Ovary (tissue), 9 donors: ENCODE data around the gene FUS. TPM values are rescaled to one million over a fixed set of nuclear protein-coding genes. Genes with fewer than 3 reads are reported as not detected.

Experiments
- DNase-seq, 5 donors: peaks; one replicate each; pipeline ENCODE4 v3.0.0-alpha.2; 2019 to 2020
- H3K27ac ChIP-seq, 2 donors: fragments of 200-600 bp; one replicate each; pipeline versions ENCODE4 v1.5.1 to v1.8.0; 2019 to 2022
- H3K27me3 ChIP-seq: fragments of 200-600 bp; one replicate; pipeline ENCODE4 v1.8.0; 2022
- H3K36me3 ChIP-seq: fragments of 200-600 bp; sonication (generic); one replicate; pipeline ENCODE4 v1.5.1; 2019
- H3K4me1 ChIP-seq: one replicate; pipeline ENCODE4 v1.8.1; 2013; ENCODE audit warnings: mild to moderate bottlenecking, moderate library complexity; ENCODE audit not compliant: insufficient read depth
- H3K4me3 ChIP-seq: fragments of 200-600 bp; sonication (generic); one replicate; pipeline ENCODE4 v1.5.1; 2017
- H3K9me3 ChIP-seq, 2 donors: fragments of 200-600 bp in 1 of 2; sonication (generic) in 1 of 2; one replicate each; pipeline versions ENCODE4 v1.5.1 to v1.8.1; 2013 to 2019; ENCODE audit warnings: mild to moderate bottlenecking in 1 of 2, moderate library complexity in 1 of 2
- CTCF ChIP-seq, 3 donors: fragments of 450-650 bp in 2 of 3; fragments of 200-600 bp in 1 of 3; IDR thresholded peaks; one replicate each; pipeline versions ENCODE4 v1.5.1 to v1.8.0; 2016 to 2022; ENCODE audit warnings: antibody characterized with exemption in 3 of 3, mild to moderate bottlenecking in 1 of 3
- EP300 ChIP-seq: sonication (generic); formaldehyde crosslinking; IDR thresholded peaks from one replicate; pipeline ENCODE4 v1.6.1; 2017; ENCODE audit warnings: antibody characterized with exemption
- POLR2A ChIP-seq: fragments of 450-650 bp; IDR thresholded peaks from one replicate; pipeline ENCODE4 v1.6.1; 2017; ENCODE audit warnings: antibody characterized with exemption, mild to moderate bottlenecking, moderate library complexity
- WGBS, 3 donors: extraction: QIAGEN DNeasy Blood & Tissue Kit in 1 of 3; methylation state at CpG; one replicate each; pipeline versions ENCODE4 v1.1.5 to v1.1.7; 2013 to 2017; 5-methylcytosine and 5-hydroxymethylcytosine counted together
- intact Hi-C, 4 donors: fragments of 100-400 bp; cut with DNase I; formaldehyde crosslinking; loops; one replicate each; pipeline versions ENCODE4 v1.11.0 to v1.15.1; 2022 to 2023
- polyA plus RNA-seq, 2 donors: library from polyadenylated mRNA; stranded (reverse); fragments of 200-250 nt in 1 of 2; fragments of 350-450 nt in 1 of 2; fragmentation: Illumina TruSeq in 1 of 2; extraction: RNeasy Lipid Tissue Mini Kit (QIAGEN cat#74804) in 1 of 2; gene quantifications; one replicate each; pipeline ENCODE4 v1.2.3, GENCODE V29; 2013 to 2014
- total RNA-seq, 7 donors: library from RNA; depleted of rRNA in 2 of 7; stranded (reverse); fragments of >200 nt in 2 of 7; fragmentation: NEBNext Ultra II Directional in 3 of 7; extraction: Animal tissue kit (Norgen Biotek cat#: 25700) in 3 of 7; gene quantifications; one replicate each; pipeline versions ENCODE4 v1.1.0 to v1.2.4, GENCODE V29; 2016 to 2023
- donor health status: DM: no; HTN: no; CAD: no; lungs with moderate emphysema.
- donor health status: DM: no; HTN: no; CAD: no.
- donor health status: Bipolar disorder and iron deficiency.
- donor health status: DM: yes; HTN: yes; CAD: no.
- donor health status: DM: no; HTN: no; CAD: no.
- donor health status: DM: yes; HTN: yes; CAD: no.

Gene FUS
- total and polyA plus RNA-seq, 9 donors = 62.2 to 469 (median 355) TPM

GRCh38 chr16:31190818-31191444, 11.0 kb downstream of the FUS start:
- Histone ChIP-seq H3K9me3 (no peaks in the 10 kb centered on the region), H3K36me3 (no peaks in the 10 kb centered on the region), H3K4me3 (no peak overlapping the region), H3K4me1 (no peaks in the 10 kb centered on the region), H3K27ac (no peak overlapping the region), H3K27me3 (no peaks in the 10 kb centered on the region)
- no peak for DNase-seq
- TF ChIP-seq EP300 (no peak), CTCF (IDR thresholded peaks at IDR 0.05) (no peak), POLR2A (no peak)
- WGBS, 3 donors = 88 to 89% (median 89%) methylated on average over 17 of the region's 17 CpGs
- intact Hi-C loops = loop anchor here in 1 of 4 donors (10.0 kb wide), 1 partner anchor 324 kb away; no protein-coding TSS in a partner anchor

- DNase-seq = no peak
- no peaks in the 10 kb centered on the region for H3K9me3 ChIP-seq
- no peak overlapping the region for H3K27ac ChIP-seq
- 79 to 82% (median 80%) methylated on average over 5 of the region's 5 CpGs for WGBS, 3 donors
- H3K27me3 ChIP-seq = no peaks in the 10 kb centered on the region
- TF ChIP-seq POLR2A (no peak), CTCF (IDR thresholded peaks at IDR 0.05) (no peak), EP300 (no peak)
- H3K36me3 ChIP-seq = no peaks in the 10 kb centered on the region
- no peaks in the 10 kb centered on the region for H3K4me1 ChIP-seq
- H3K4me3 ChIP-seq = no peak overlapping the region
- intact Hi-C loops = loop anchor here in 1 of 4 donors (10.0 kb wide), 1 partner anchor 323 kb away; no protein-coding TSS in a partner anchor
These were observed 11.9 kb downstream of the FUS start for GRCh38 chr16:31191697-31192428.

GRCh38 chr16:31192856-31193642, 13.1 kb downstream of the FUS start:
- no peaks in the 10 kb centered on the region for H3K9me3 ChIP-seq
- H3K36me3 ChIP-seq = no peaks in the 10 kb centered on the region
- no peak for DNase-seq
- intact Hi-C loops = loop anchor here in 1 of 4 donors (10.0 kb wide), 1 partner anchor 322 kb away; no protein-coding TSS in a partner anchor
- H3K27me3 ChIP-seq = no peaks in the 10 kb centered on the region
- H3K4me1 ChIP-seq = no peaks in the 10 kb centered on the region
- no peak overlapping the region for H3K4me3 ChIP-seq
- no peak overlapping the region for H3K27ac ChIP-seq
- TF ChIP-seq EP300 (no peak), POLR2A (no peak), CTCF (IDR thresholded peaks at IDR 0.05) (no peak)
- 81 to 88% (median 86%) methylated on average over 16 of the region's 16 CpGs for WGBS, 3 donors

GRCh38 chr16:31193874-31194273, 13.9 kb downstream of the FUS start:
- intact Hi-C loops = loop anchor here in 1 of 4 donors (10.0 kb wide), 1 partner anchor 321 kb away; no protein-coding TSS in a partner anchor
- no peak for DNase-seq
- Histone ChIP-seq H3K4me3 (no peak overlapping the region), H3K27me3 (no peaks in the 10 kb centered on the region), H3K36me3 (no peaks in the 10 kb centered on the region), H3K9me3 (no peaks in the 10 kb centered on the region), H3K4me1 (no peaks in the 10 kb centered on the region), H3K27ac (no peak overlapping the region)
- TF ChIP-seq CTCF (IDR thresholded peaks at IDR 0.05) = no peak
- no peak for TF ChIP-seq POLR2A
- no peak for TF ChIP-seq EP300
- 76 to 84% (median 80%) methylated on average over 2 of the region's 2 CpGs for WGBS, 3 donors
